ENCODE results near the gene FOXF2.
A peak's percentile ranks its signal among the peaks of the same experiment; 100 is the strongest.

FOXF2 gene

DNA sequence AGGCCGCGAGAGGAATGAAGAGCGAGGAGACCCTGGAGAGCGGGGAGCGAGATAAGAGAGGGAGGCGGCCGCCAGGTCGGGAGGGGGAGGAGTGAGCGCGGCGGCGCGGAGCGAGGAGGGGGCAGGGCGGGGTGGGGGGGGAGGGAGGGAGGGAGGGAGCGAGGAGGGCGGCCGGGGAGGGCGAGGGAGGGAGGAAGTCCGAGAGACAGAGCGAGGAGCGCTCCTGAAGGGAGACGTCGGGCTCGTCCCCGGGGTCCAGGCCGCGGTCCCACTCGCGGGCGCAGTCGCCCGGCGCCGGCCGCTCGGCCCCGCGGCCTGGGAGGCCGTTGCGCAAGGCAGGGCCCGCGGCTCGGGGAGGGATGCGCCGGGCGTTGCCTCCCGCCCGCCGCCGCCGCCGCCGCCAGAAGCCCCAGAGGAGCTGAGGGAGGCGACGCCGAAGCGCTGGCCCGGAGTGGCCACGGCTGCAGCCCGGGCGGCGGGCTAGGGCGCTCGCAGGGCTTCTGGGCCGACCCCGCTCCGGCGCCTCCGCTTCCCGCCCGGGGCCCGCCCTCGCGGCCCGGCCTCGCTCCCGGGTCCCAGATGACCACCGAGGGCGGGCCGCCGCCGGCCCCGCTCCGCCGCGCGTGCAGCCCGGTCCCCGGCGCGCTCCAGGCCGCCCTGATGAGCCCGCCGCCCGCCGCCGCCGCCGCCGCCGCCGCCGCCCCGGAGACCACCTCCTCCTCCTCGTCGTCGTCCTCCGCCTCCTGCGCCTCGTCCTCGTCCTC lies at the start of gene FOXF2:
TSS of gene FOXF2 (plus strand) at position 208 of the 764 bp plus-strand sequence. CDS start at position 580, 372 bp downstream.
- DNase-seq (ENCODE audit: low read depth, low spot score), result no peak
- H3K4me3 ChIP-seq (ENCODE audit: low read depth, low read length), result peak within 1 kb of the TSS; percentile 42
- TF ChIP-seq, protein P1, sequence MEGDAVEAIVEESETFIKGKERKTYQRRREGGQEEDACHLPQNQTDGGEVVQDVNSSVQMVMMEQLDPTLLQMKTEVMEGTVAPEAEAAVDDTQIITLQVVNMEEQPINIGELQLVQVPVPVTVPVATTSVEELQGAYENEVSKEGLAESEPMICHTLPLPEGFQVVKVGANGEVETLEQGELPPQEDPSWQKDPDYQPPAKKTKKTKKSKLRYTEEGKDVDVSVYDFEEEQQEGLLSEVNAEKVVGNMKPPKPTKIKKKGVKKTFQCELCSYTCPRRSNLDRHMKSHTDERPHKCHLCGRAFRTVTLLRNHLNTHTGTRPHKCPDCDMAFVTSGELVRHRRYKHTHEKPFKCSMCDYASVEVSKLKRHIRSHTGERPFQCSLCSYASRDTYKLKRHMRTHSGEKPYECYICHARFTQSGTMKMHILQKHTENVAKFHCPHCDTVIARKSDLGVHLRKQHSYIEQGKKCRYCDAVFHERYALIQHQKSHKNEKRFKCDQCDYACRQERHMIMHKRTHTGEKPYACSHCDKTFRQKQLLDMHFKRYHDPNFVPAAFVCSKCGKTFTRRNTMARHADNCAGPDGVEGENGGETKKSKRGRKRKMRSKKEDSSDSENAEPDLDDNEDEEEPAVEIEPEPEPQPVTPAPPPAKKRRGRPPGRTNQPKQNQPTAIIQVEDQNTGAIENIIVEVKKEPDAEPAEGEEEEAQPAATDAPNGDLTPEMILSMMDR (IDR thresholded peaks at IDR 0.05; ENCODE audit: insufficient read depth, low read length, missing control alignments), result no peak
- ChIA-PET POLR2A (no interaction called here), CTCF (interaction anchor here (1.0 to 1.2 kb wide), 2 partner anchors 592 to 667 kb away, joined by 3 to 4 read pairs; no protein-coding TSS in a partner anchor)

DNA sequence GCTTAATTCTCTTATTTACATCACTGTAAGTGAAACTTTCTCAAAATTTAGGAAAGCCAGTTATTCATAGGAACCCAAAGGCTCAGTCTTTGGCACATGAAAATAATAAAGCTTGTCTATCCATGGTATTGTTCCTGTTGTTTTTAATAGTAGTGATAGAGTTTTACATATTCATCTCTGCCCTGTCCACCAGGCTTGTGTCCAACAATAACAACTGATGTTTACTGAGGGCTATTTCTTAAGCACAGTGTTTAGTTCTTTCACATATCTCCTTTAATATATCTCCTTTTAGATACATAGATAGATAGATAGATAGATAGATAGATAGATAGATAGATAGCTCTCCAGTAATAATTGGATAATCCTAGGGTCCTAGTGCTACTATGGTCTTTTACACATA lies 43.3 kb upstream of the FOXF2 start:
- CTCF ChIA-PET, result no interaction called here
- POLR2A ChIA-PET, result no interaction called here
- no peak for DNase-seq (ENCODE audit: low read depth, low spot score)
- no peak overlapping the region for H3K4me3 ChIP-seq (ENCODE audit: low read depth, low read length)
- TF ChIP-seq, protein P1 (IDR thresholded peaks at IDR 0.05; ENCODE audit: insufficient read depth, low read length, missing control alignments), result no peak

DNA sequence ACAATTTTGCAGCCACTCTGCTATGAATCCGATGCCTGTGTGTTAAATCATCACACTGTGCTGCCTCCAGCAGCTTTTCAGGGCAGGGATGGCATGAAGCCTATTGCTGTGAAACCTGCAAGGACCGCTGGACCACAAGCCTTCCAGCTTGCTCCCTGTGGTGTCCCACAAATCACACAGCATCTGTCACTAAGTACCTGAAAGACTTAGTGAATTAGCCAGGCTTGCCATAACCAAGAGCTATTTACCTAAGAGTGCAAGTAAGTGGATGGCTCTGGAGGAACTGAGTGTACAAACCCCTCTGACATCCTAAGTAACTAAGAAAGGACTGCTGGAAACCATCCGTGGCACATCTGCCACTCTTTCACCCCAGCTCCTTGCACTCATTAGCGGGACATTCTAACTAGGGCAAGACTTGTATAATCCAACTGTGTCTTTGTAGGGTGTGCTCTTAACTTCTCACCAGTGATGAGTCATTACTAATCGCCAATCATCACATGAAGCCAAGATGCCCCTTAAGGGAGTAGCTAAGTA lies 42.8 kb upstream of the FOXF2 start:
- POLR2A ChIA-PET, result no interaction called here
- CTCF ChIA-PET, result interaction anchor here (1.0 kb wide), 1 partner anchor 763 kb away, joined by 3 read pairs; no protein-coding TSS in a partner anchor
- no peak for DNase-seq (ENCODE audit: low read depth, low spot score)
- H3K4me3 ChIP-seq (ENCODE audit: low read depth, low read length), result no peak overlapping the region
- TF ChIP-seq, protein P1 (IDR thresholded peaks at IDR 0.05; ENCODE audit: insufficient read depth, low read length, missing control alignments), result no peak

DNA sequence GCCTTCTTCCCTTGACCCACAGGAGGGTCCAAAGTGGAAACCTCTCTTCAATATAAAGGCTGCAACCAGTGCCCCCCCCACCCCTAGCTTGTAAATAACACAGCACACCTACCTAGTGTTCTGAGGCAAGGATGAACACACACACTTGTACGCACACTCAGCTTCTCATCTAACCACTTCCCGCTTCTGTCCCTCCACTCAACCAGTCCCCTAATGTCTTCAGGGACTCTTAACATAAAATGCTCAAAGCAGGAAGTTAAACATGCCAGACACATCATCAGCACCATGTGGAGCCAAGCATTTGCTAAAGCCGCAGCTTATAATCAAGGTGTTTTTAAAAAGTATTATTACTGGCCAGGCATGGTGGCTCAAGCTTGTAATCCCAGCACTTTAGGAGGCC lies 42.2 kb upstream of the FOXF2 start:
- no peak overlapping the region for H3K4me3 ChIP-seq (ENCODE audit: low read depth, low read length)
- DNase-seq (ENCODE audit: low read depth, low spot score), result no peak
- ChIA-PET CTCF (interaction anchor here (1.0 kb wide), 1 partner anchor 764 kb away, joined by 3 read pairs; no protein-coding TSS in a partner anchor), POLR2A (no interaction called here)
- TF ChIP-seq, protein P1 (IDR thresholded peaks at IDR 0.05; ENCODE audit: insufficient read depth, low read length, missing control alignments), result no peak

DNA sequence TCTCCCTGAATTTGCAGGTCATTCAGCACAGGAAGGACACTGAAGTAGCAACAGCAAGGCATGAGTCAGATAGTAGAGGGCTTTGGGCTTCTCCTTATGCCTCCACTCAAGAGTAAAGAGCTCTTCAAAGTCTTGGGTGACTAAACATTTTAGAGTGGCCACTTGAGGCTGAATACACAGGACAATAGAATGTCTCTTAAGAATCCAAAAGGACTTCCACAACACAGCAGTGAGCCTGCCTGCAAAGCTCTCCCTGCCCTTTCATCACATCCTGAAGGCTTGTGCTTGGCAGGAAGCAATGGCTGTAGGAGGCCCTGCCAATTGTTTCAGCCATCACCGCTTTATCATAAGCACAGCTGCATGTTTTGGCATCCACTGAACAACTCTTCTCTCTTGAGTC lies 40.7 kb upstream of the FOXF2 start:
- ChIA-PET CTCF (no interaction called here), POLR2A (no interaction called here)
- TF ChIP-seq, protein P1 (IDR thresholded peaks at IDR 0.05; ENCODE audit: insufficient read depth, low read length, missing control alignments), result no peak
- no peak for DNase-seq (ENCODE audit: low read depth, low spot score)
- H3K4me3 ChIP-seq (ENCODE audit: low read depth, low read length), result no peak overlapping the region

DNA sequence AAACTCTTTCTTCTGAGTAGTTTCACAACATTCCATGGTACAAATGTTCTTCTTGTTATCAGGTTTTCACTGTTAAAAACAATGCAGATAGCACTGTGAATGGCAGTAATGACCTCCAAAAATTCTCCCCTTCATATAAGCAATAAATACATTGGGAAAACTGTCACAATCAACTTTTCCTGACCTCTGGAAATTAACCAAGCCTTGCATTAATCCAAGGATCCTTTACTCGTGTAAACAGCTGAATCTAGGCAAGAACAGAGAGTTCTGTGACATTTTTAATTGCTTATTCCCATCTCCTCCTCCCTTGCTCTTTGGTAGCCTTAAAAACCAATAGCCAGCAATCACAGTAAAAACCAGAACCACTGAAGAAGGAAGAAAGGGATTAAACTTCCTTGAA lies 39.7 kb upstream of the FOXF2 start:
- TF ChIP-seq, protein P1 (IDR thresholded peaks at IDR 0.05; ENCODE audit: insufficient read depth, low read length, missing control alignments), result no peak
- no peak overlapping the region for H3K4me3 ChIP-seq (ENCODE audit: low read depth, low read length)
- ChIA-PET POLR2A (no interaction called here), CTCF (no interaction called here)
- DNase-seq (ENCODE audit: low read depth, low spot score), result no peak

Measured in AG04449 (cell line).